HEK293T (cell line): Measurements from ENCODE around the gene COMMD1.

Experiments used
- CTCF ChIA-PET: fragments of 350-600 bp; formaldehyde crosslinking; extraction: SDS; loops from one replicate; lab custom pipeline; 2021; ENCODE audit warnings: antibody characterized with exemption, inconsistent platforms; lab: Yijun Ruan, JAX
- POLR2A ChIA-PET: fragments of 350-600 bp; formaldehyde crosslinking; extraction: SDS; loops from one replicate; lab custom pipeline; 2020; ENCODE audit warnings: antibody characterized with exemption, inconsistent platforms; lab: Yijun Ruan, JAX
- DNase-seq: peaks from one replicate; pipeline ENCODE4 v3.0.0; 2012; ENCODE audit warnings: mixed read lengths; ENCODE audit errors: extremely low spot score
- ARNT ChIP-seq: fragments of 450-650 bp; IDR thresholded peaks from 2 replicates; pipeline ENCODE4 v1.6.1; 2017; ENCODE audit warnings: mild to moderate bottlenecking
- BHLHE40 ChIP-seq: fragments of 450-650 bp; IDR thresholded peaks from 2 replicates; pipeline ENCODE4 v1.6.1; 2016; ENCODE audit warnings: mild to moderate bottlenecking, moderate library complexity, borderline replicate concordance
- CTBP1 ChIP-seq: fragments of 450-650 bp; IDR thresholded peaks from 2 replicates; pipeline ENCODE4 v1.6.1; 2016; ENCODE audit warnings: borderline replicate concordance
- ELF4 ChIP-seq: fragments of 450-650 bp; IDR thresholded peaks from 2 replicates; pipeline ENCODE4 v1.6.1; 2017; ENCODE audit warnings: antibody characterized with exemption
- FOXA1 ChIP-seq: fragments of 450-650 bp; IDR thresholded peaks from 2 replicates; pipeline ENCODE4 v1.6.1; 2016; ENCODE audit warnings: mild to moderate bottlenecking
- FOXK2 ChIP-seq: fragments of 450-650 bp; IDR thresholded peaks from 2 replicates; pipeline ENCODE4 v1.6.1; 2016; ENCODE audit warnings: mild to moderate bottlenecking
- FOXM1 ChIP-seq: fragments of 450-650 bp; IDR thresholded peaks from 2 replicates; pipeline ENCODE4 v1.6.1; 2017; ENCODE audit warnings: mild to moderate bottlenecking, borderline replicate concordance
- HDGF ChIP-seq: fragments of 450-650 bp; IDR thresholded peaks from 2 replicates; pipeline ENCODE4 v1.6.1; 2017; ENCODE audit warnings: antibody characterized with exemption, borderline replicate concordance
- L3MBTL2 ChIP-seq: fragments of 450-650 bp; conservative IDR thresholded peaks from 2 replicates; pipeline ENCODE4 v1.6.1; 2016; ENCODE audit warnings: mild to moderate bottlenecking
- LEF1 ChIP-seq: fragments of 450-650 bp; IDR thresholded peaks from 2 replicates; pipeline ENCODE4 v1.6.1; 2017; ENCODE audit warnings: mild to moderate bottlenecking, borderline replicate concordance
- NFRKB ChIP-seq: fragments of 450-650 bp; IDR thresholded peaks from 2 replicates; pipeline ENCODE4 v1.6.1; 2016; ENCODE audit warnings: mild to moderate bottlenecking, moderate library complexity
- PKNOX1 ChIP-seq: fragments of 450-650 bp; IDR thresholded peaks from 2 replicates; pipeline ENCODE4 v1.6.1; 2016
- SP1 ChIP-seq: fragments of 450-650 bp; IDR thresholded peaks from 2 replicates; pipeline ENCODE4 v1.6.1; 2017
- SUZ12 ChIP-seq: fragments of 450-650 bp; IDR thresholded peaks from 2 replicates; pipeline ENCODE4 v1.6.1; 2016; ENCODE audit warnings: mild to moderate bottlenecking
- TARDBP ChIP-seq: fragments of 450-650 bp; IDR thresholded peaks from 2 replicates; pipeline ENCODE4 v1.6.1; 2016
- ZNF384 ChIP-seq: fragments of 450-650 bp; IDR thresholded peaks from 2 replicates; pipeline ENCODE4 v1.6.1; 2016

COMMD1 gene

DNA sequence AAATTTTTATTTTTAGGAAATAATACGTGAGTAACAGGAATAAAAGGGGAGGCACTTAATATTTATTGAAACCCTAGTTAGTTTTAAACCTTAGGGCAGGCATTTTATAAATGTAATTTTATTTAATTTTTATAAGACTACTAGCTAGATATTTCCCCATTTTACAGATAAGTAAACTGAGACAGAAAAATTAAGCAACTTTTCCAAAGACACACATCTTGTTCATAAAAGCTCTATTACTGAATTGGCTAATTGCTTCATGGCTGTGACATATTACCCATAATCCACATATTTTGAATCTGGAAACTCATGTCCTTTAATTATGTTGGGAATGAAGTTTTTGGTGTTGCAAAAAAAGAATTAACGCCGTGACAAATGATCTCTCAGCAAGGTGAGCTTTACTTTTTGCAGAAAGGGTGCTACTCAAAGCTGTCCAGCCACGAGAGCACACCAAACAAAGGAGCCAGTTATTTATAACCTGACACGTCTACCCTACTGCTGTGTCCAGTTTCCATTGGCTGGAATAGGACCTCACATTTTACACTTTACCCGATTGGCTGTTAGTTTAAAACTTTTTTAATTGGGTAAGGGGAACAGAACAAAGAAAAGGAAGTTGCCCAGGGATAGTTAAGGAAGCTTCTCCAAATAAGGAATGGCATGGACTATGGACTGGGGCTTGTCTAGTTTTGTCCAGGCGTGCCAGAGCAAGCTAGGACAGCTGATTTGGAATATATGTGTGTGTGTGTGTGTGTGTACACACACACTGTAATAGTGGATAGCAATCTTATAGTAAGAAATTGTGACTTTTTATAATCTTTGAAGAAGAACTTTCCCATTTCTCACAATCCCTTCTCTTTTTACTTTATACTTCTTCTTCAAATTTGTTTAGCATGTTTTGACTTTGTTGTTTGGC, 54.2 kb downstream of the COMMD1 start:
- TF ChIP-seq LEF1 (no peak), SP1 (no peak), ZNF384 (no peak), FOXM1 (no peak), SUZ12 (no peak), CTBP1 (no peak), ELF4 (no peak), FOXA1 (no peak), HDGF (no peak), NFRKB (no peak)
- ChIA-PET CTCF (no interaction called here), POLR2A (no interaction called here)
- no peak for DNase-seq

- CTCF ChIA-PET, result interaction anchor here (0.9 kb wide), 1 partner anchor 10 kb away, joined by 3 read pairs; no protein-coding TSS in a partner anchor
- POLR2A ChIA-PET, result no interaction called here
- TF ChIP-seq ARNT (no peak), ELF4 (no peak), FOXK2 (no peak), PKNOX1 (no peak), L3MBTL2 (no peak), ZNF384 (no peak), HDGF (no peak), FOXM1 (no peak), TARDBP (no peak), SUZ12 (no peak), LEF1 (no peak), FOXA1 (no peak), NFRKB (no peak), BHLHE40 (no peak), SP1 (no peak), CTBP1 (no peak)
- DNase-seq, result no peak
Measured at GRCh38 chr2:61961231-61961901, 55.9 kb downstream of the COMMD1 start.

- TF ChIP-seq L3MBTL2, result no peak
- no peak for TF ChIP-seq ARNT
- no peak for TF ChIP-seq FOXM1
- TF ChIP-seq CTBP1, result no peak
- TF ChIP-seq HDGF, result no peak
- TF ChIP-seq SUZ12, result no peak
- TF ChIP-seq NFRKB, result no peak
- TF ChIP-seq SP1, result no peak
- no peak for TF ChIP-seq ELF4
- no peak for TF ChIP-seq ZNF384
- TF ChIP-seq FOXK2, result no peak
- TF ChIP-seq FOXA1, result no peak
- TF ChIP-seq BHLHE40, result no peak
- TF ChIP-seq TARDBP, result no peak
- TF ChIP-seq LEF1, result no peak
- TF ChIP-seq PKNOX1, result no peak
- ChIA-PET CTCF (interaction anchor here (0.9 kb wide), 1 partner anchor 9 kb away, joined by 3 read pairs; no protein-coding TSS in a partner anchor), POLR2A (no interaction called here)
- DNase-seq, result no peak
Measured at GRCh38 chr2:61962095-61962984, 56.9 kb downstream of the COMMD1 start.

- no peak for DNase-seq
- no peak for TF ChIP-seq ELF4
- TF ChIP-seq ZNF384, result no peak
- TF ChIP-seq SUZ12, result no peak
- TF ChIP-seq HDGF, result no peak
- TF ChIP-seq BHLHE40, result no peak
- no peak for TF ChIP-seq L3MBTL2
- no peak for TF ChIP-seq TARDBP
- no peak for TF ChIP-seq ARNT
- TF ChIP-seq CTBP1, result no peak
- ChIA-PET CTCF (interaction anchor here (0.5 kb wide), 1 partner anchor 24 kb away, joined by 3 read pairs; no protein-coding TSS in a partner anchor), POLR2A (no interaction called here)
Measured at GRCh38 chr2:61966087-61966727, 60.7 kb downstream of the COMMD1 start.

- ChIA-PET POLR2A (no interaction called here), CTCF (no interaction called here)
- TF ChIP-seq ELF4 (no peak), PKNOX1 (no peak), FOXM1 (no peak), LEF1 (no peak), BHLHE40 (no peak), FOXA1 (no peak), FOXK2 (no peak), SUZ12 (no peak), SP1 (no peak), ARNT (no peak), CTBP1 (no peak), ZNF384 (no peak), HDGF (no peak), L3MBTL2 (no peak), NFRKB (no peak), TARDBP (no peak)
- no peak for DNase-seq
Measured at GRCh38 chr2:61967262-61967661, 61.8 kb downstream of the COMMD1 start.
